ENCODE data around the gene MDM4. TPM values are rescaled to one million over a fixed set of nuclear protein-coding genes. Genes with fewer than 3 reads are reported as not detected.

The MDM4 gene
- polyA plus RNA-seq, 1 experiment, result 21.4 TPM

DNA sequence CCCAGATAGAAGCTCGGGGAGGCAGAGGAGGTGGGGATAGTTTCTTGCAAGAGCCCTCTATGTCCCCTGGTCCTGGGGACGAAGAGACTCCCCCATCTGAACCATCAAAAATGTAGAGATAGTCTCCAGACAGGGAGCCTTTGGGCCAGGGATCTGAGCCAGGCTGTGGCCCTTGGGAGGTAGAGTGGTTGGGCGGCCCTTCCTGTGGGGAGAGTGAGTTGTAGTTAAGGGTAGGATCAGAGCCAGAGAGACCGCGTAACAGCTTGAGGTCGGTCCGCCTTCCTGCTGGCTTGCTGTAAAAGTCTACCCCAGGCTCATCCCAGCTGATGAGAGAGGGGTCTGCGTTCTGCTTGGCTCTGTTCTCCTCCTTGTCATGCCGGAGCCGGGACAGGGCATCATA is 46.9 kb upstream of the MDM4 start:
- H3K27me3 ChIP-seq (ENCODE audit: control insufficient read depth, insufficient read depth, low read length), result peaks cover 1% of the 10 kb centered on the region
- CTCF ChIA-PET, result no interaction called here
- TF ChIP-seq, protein P1, sequence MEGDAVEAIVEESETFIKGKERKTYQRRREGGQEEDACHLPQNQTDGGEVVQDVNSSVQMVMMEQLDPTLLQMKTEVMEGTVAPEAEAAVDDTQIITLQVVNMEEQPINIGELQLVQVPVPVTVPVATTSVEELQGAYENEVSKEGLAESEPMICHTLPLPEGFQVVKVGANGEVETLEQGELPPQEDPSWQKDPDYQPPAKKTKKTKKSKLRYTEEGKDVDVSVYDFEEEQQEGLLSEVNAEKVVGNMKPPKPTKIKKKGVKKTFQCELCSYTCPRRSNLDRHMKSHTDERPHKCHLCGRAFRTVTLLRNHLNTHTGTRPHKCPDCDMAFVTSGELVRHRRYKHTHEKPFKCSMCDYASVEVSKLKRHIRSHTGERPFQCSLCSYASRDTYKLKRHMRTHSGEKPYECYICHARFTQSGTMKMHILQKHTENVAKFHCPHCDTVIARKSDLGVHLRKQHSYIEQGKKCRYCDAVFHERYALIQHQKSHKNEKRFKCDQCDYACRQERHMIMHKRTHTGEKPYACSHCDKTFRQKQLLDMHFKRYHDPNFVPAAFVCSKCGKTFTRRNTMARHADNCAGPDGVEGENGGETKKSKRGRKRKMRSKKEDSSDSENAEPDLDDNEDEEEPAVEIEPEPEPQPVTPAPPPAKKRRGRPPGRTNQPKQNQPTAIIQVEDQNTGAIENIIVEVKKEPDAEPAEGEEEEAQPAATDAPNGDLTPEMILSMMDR (IDR thresholded peaks at IDR 0.05; ENCODE audit: low read depth, low read length), result no peak
- POLR2A ChIA-PET, result no interaction called here
- no peak overlapping the region for H3K4me3 ChIP-seq (ENCODE audit: low read depth, low read length)
- no peaks in the 10 kb centered on the region for H3K9me3 ChIP-seq (ENCODE audit: control insufficient read depth, insufficient read depth, low read length)
- no peak overlapping the region for H3K27ac ChIP-seq (ENCODE audit: low read depth, low read length)
- DNase-seq (ENCODE audit: low read depth, low spot score), result no peak

DNA sequence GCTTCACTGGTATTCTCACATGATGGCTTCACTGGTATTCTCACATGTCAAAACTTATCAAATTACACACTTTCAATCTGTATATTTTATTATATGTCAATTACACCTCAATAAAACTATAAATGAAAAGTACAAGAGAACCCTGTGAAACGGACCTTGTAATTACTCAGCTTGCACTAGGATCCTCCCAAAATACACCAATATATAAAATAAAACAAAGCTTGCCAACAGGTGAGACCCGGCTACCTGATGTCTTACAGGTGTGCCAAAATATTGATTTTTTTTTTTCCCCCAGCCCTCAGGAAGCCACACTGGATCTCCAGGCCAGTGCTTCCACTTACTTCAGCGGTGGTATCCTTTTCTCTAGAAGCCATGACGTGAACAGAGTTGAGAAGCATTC is 44.5 kb upstream of the MDM4 start:
- TF ChIP-seq, protein P1 (IDR thresholded peaks at IDR 0.05; ENCODE audit: low read depth, low read length), result no peak
- Histone ChIP-seq H3K4me3 (ENCODE audit: low read depth, low read length) (no peak overlapping the region), H3K27ac (ENCODE audit: low read depth, low read length) (no peak overlapping the region), H3K9me3 (ENCODE audit: control insufficient read depth, insufficient read depth, low read length) (no peaks in the 10 kb centered on the region), H3K27me3 (ENCODE audit: control insufficient read depth, insufficient read depth, low read length) (peaks cover 3% of the 10 kb centered on the region)
- ChIA-PET CTCF (no interaction called here), POLR2A (no interaction called here)
- DNase-seq (ENCODE audit: low read depth, low spot score), result no peak

DNA sequence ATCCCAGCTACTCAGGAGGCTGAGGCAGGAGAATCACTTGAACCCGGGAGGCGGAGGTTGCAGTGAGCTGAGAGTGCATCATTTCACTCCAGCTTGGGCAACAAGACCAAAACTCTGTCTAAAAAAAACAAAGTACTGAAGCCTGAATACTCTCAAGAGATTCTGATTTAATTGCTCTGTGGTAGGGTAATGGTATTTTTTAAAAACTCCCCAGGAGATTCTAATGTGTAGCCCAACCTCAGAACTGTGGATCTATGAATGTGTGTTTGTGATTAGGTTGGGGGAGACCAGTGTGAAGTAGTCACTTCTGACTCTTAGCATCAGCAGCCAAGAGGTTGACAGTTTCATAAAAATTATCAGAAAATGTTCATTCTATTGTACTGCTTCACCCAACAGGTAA is 43.5 kb upstream of the MDM4 start:
- Histone ChIP-seq H3K9me3 (ENCODE audit: control insufficient read depth, insufficient read depth, low read length) (no peaks in the 10 kb centered on the region), H3K27me3 (ENCODE audit: control insufficient read depth, insufficient read depth, low read length) (peaks cover 3% of the 10 kb centered on the region), H3K27ac (ENCODE audit: low read depth, low read length) (no peak overlapping the region), H3K4me3 (ENCODE audit: low read depth, low read length) (no peak overlapping the region)
- TF ChIP-seq, protein P1 (IDR thresholded peaks at IDR 0.05; ENCODE audit: low read depth, low read length), result no peak
- POLR2A ChIA-PET, result no interaction called here
- CTCF ChIA-PET, result interaction anchor here (0.9 to 1.3 kb wide), 3 partner anchors 24 to 41 kb away, joined by 3 to 5 read pairs (median 4); no protein-coding TSS in a partner anchor
- no peak for DNase-seq (ENCODE audit: low read depth, low spot score)

DNA sequence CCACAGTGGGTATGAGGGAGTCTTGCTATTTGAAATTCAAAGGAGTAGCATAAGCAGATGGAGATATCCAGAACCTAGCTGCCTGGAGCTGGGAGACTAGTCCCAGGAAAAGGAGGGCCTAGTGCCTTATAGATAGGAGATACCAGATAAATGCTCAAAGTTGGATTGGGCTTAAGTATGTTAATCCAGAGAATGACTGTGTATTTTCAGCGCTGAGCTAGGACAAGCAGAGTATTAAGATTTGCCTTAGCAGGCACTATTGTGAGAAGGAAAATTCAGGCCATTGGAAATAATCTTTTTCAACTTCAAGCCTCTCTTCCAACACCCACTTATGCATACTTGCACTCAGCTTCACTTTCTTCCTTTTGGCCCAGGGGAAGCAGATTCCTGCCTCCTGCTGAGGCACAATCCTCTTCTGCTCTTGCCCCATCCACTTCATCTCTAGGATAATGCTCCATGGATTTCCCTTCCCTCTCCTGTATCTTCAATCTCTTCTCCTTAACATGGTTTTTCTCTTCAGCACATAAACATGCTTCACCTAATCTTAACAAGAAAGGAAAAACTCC is 42.7 kb upstream of the MDM4 start:
- DNase-seq (ENCODE audit: low read depth, low spot score), result no peak
- TF ChIP-seq, protein P1 (IDR thresholded peaks at IDR 0.05; ENCODE audit: low read depth, low read length), result no peak
- CTCF ChIA-PET, result interaction anchor here (0.9 to 1.3 kb wide), 5 partner anchors 25 to 75 kb away, joined by 3 to 5 read pairs (median 3); no protein-coding TSS in a partner anchor
- Histone ChIP-seq H3K4me3 (ENCODE audit: low read depth, low read length) (no peak overlapping the region), H3K27me3 (ENCODE audit: control insufficient read depth, insufficient read depth, low read length) (peaks cover 3% of the 10 kb centered on the region), H3K27ac (ENCODE audit: low read depth, low read length) (no peak overlapping the region), H3K9me3 (ENCODE audit: control insufficient read depth, insufficient read depth, low read length) (no peaks in the 10 kb centered on the region)
- POLR2A ChIA-PET, result no interaction called here

DNA sequence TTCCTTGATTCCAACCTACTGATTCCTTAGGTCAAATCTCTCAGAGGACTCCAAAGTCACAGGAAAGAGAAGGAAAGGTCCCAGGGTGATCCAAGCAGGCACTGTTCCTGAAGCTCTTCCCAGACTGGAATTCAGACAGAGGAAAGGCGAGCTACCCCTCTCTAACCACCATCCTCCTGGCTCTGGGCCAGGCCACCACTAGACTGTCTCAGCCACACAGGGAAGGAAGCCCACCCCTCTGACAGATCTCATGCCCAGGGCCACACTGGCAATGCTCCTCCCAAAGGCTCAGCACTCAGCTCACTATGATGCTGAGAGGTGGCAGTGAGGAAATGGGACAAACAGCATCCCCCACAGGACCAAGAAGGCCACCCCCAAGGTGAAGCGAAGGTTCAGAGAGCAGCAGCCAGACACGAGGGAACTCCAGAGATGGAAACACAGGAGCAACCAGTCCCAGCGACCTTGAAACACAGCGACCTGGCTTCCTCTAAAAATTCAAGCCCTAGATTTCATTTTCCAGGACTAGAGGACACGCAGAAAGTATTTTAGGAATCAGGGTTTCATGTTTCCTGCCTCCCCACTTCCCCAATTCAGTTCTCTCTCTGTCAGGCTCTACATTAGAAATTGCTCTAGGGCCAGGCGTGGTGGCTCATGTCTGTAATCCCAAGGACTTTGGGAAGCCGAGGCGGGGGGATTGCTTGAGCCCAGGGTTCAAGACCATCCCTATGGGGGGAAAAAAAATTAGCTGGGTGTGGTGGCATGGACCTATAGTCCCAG is 40.4 kb upstream of the MDM4 start:
- Histone ChIP-seq H3K9me3 (ENCODE audit: control insufficient read depth, insufficient read depth, low read length) (no peaks in the 10 kb centered on the region), H3K4me3 (ENCODE audit: low read depth, low read length) (no peak overlapping the region), H3K27me3 (ENCODE audit: control insufficient read depth, insufficient read depth, low read length) (peaks cover 3% of the 10 kb centered on the region), H3K27ac (ENCODE audit: low read depth, low read length) (no peak overlapping the region)
- TF ChIP-seq, protein P1 (IDR thresholded peaks at IDR 0.05; ENCODE audit: low read depth, low read length), result no peak
- DNase-seq (ENCODE audit: low read depth, low spot score), result no peak
- CTCF ChIA-PET, result interaction anchor here (0.5 to 1.6 kb wide), 2 partner anchors 11 to 45 kb away, joined by 5 to 9 read pairs; no protein-coding TSS in a partner anchor
- POLR2A ChIA-PET, result no interaction called here
